Measurements from ENCODE around the gene TMPRSS12. TPM values are rescaled to one million over a fixed set of nuclear protein-coding genes. Genes with fewer than 3 reads are reported as not detected.

The TMPRSS12 gene
- total and polyA plus RNA-seq, 9 of the 15 experiments (the other 6 are each of a cell fraction or from before 2014, with no cell fraction given): 0.04 TPM; not detected in 8

- TF ChIP-seq ZNF384 (IDR thresholded peaks at IDR 0.05; ENCODE audit: low read depth, low read length) (peak; percentile 99), ZBTB7A (IDR thresholded peaks at IDR 0.05; ENCODE audit: borderline replicate concordance, control insufficient read depth, low read depth, low read length) (peak; percentile 62; the same call in 1 of the 2 replicates), SUPT5H (IDR thresholded peaks at IDR 0.05) (peak; percentile 56; the same call in 1 of the 2 replicates), NFIC (IDR thresholded peaks at IDR 0.05) (peak; percentile 98), GABPA (tag; conservative IDR thresholded peaks at IDR 0.05; ENCODE audit: low read depth) (peak; percentile 48; the same call in 1 of the 2 replicates), E2F1 (CRISPR knock-in tag; IDR thresholded peaks at IDR 0.05) (peak; percentile 65; the same call in 1 of the 2 replicates), POLR2B (IDR thresholded peaks at IDR 0.05; ENCODE audit: low read depth, partially characterized antibody) (peak; percentile 39), DPF2 (IDR thresholded peaks at IDR 0.05) (peak; percentile 66), FOSL1 (tag; conservative IDR thresholded peaks at IDR 0.05) (no peak; the same call in 1 of the 2 replicates), BRD4 (IDR thresholded peaks at IDR 0.05) (no peak), RBFOX2 (IDR thresholded peaks at IDR 0.05; ENCODE audit: low read depth, low read length) (peak; percentile 49; the same call in 1 of the 2 replicates), LEF1 (IDR thresholded peaks at IDR 0.05) (peak; percentile 72), PHF8 (IDR thresholded peaks at IDR 0.05; ENCODE audit: borderline replicate concordance, low read length) (peak; percentile 35; the same call in 1 of the 2 replicates), BCLAF1 (IDR thresholded peaks at IDR 0.05; ENCODE audit: borderline replicate concordance in 1 of 2, control insufficient read depth in 1 of 2, low read depth in 2 of 2, low read length in 1 of 2) (0 out of 4 replicates have a peak, but pooled peaks of 1 of the 2 experiments have one; percentile 27), NFE2 (IDR thresholded peaks at IDR 0.05; ENCODE audit: low read depth) (0 out of 2 replicates have a peak, but pooled peaks have one; percentile 42), ILK (tag; IDR thresholded peaks at IDR 0.05; ENCODE audit: borderline replicate concordance, low read depth) (no peak), MNT (conservative IDR thresholded peaks at IDR 0.05) (peak in 1 of 2 experiments; percentile 42; a peak in 2 of 4 replicates), CGGBP1 (CRISPR knock-in tag; IDR thresholded peaks at IDR 0.05) (peak; percentile 16; the same call in 1 of the 2 replicates), TAF1 (IDR thresholded peaks at IDR 0.05; ENCODE audit: control insufficient read depth, extremely low read depth, insufficient read depth, low read length, severe bottlenecking) (peak; percentile 86), CBFA2T2 (conservative IDR thresholded peaks at IDR 0.05) (no peak)
These were observed 82.0 kb downstream of the TMPRSS12 start (continued) for GRCh38 chr12:50924439-50925341.
